ENCODE results near the gene ENOX2.

ENOX2 gene

GRCh38 chrX:130714665-130715064 lies 188.3 kb downstream of the ENOX2 start:
- no peak for TF ChIP-seq CTCF (IDR thresholded peaks at IDR 0.05)

- no peak for TF ChIP-seq CTCF (IDR thresholded peaks at IDR 0.05)
Observed at GRCh38 chrX:130714135-130714534, 188.9 kb downstream of the ENOX2 start.

- TF ChIP-seq CTCF (IDR thresholded peaks at IDR 0.05): no peak
Observed at GRCh38 chrX:130705591-130705990, 197.4 kb downstream of the ENOX2 start.

GRCh38 chrX:130704053-130705038 lies 198.7 kb downstream of the ENOX2 start:
- TF ChIP-seq CTCF (IDR thresholded peaks at IDR 0.05): no peak

- TF ChIP-seq CTCF (IDR thresholded peaks at IDR 0.05): no peak
Observed at GRCh38 chrX:130702867-130703707, 199.9 kb downstream of the ENOX2 start.

GRCh38 chrX:130700629-130701028 lies 202.4 kb downstream of the ENOX2 start:
- no peak for TF ChIP-seq CTCF (IDR thresholded peaks at IDR 0.05)

GRCh38 chrX:130699618-130700017 lies 203.4 kb downstream of the ENOX2 start:
- no peak for TF ChIP-seq CTCF (IDR thresholded peaks at IDR 0.05)

Data from LNCAP (cell line).